HepG2 (cell line): ENCODE measurements around the gene FNDC3B. TPM values are rescaled to one million over a fixed set of nuclear protein-coding genes. Genes with fewer than 3 reads are reported as not detected.

Experiments
- ESRRA ChIP-seq: sonication (generic); formaldehyde crosslinking; IDR thresholded peaks from 2 replicates; pipeline ENCODE4 v1.5.1; 2020; ENCODE audit warnings: mild to moderate bottlenecking, low read depth, missing genetic modification reagents
- ETV5 ChIP-seq: IDR thresholded peaks from 2 replicates; pipeline ENCODE4 v1.6.1; 2018; ENCODE audit warnings: missing biosample characterization, missing genetic modification reagents, inconsistent platforms, borderline replicate concordance
- FOSL2 ChIP-seq: sonication (generic); formaldehyde crosslinking; IDR thresholded peaks from 2 replicates; pipeline ENCODE4 v1.4.0; 2020; ENCODE audit warnings: missing genetic modification reagents
- HNF1B ChIP-seq: sonication (generic); formaldehyde crosslinking; IDR thresholded peaks from 2 replicates; pipeline ENCODE4 v1.5.1; 2020; ENCODE audit warnings: mild to moderate bottlenecking, moderate library complexity, missing genetic modification reagents
- ISX ChIP-seq: sonication (generic); formaldehyde crosslinking; conservative IDR thresholded peaks from 2 replicates; pipeline ENCODE4 v1.5.0; 2020; ENCODE audit warnings: missing genetic modification reagents
- KDM5A ChIP-seq: fragments of 200-600 bp; sonication (generic); IDR thresholded peaks from 2 replicates; pipeline ENCODE4 v1.7.0; 2018; ENCODE audit warnings: antibody characterized with exemption, mild to moderate bottlenecking, low read length, borderline replicate concordance
- MAFK ChIP-seq, 2 experiments: IDR thresholded peaks in 1 of 2; conservative IDR thresholded peaks in 1 of 2; 2 replicates each; pipeline ENCODE4 v1.6.1; 2011; ENCODE audit warnings: improper control_type of control experiment in 2 of 2, low read length in 2 of 2
- MBD4 ChIP-seq: IDR thresholded peaks from 2 replicates; pipeline ENCODE4 v1.6.1; 2012; ENCODE audit warnings: low read length, inconsistent platforms, borderline replicate concordance
- PITX1 ChIP-seq: sonication (generic); formaldehyde crosslinking; IDR thresholded peaks from 2 replicates; pipeline ENCODE4 v1.5.1; 2020; ENCODE audit warnings: mild to moderate bottlenecking, missing genetic modification reagents
- POLR2G ChIP-seq: fragments of 200-400 bp; formaldehyde crosslinking; IDR thresholded peaks from 2 replicates; pipeline ENCODE4 v1.6.1; 2018; ENCODE audit warnings: mild to moderate bottlenecking, low read depth, low read length, moderate library complexity
- REXO4 ChIP-seq: sonication (generic); formaldehyde crosslinking; IDR thresholded peaks from 2 replicates; pipeline ENCODE4 v1.8.0; 2022; ENCODE audit warnings: missing genetic modification reagents, mild to moderate bottlenecking, borderline replicate concordance
- TBX2 ChIP-seq: sonication (generic); formaldehyde crosslinking; IDR thresholded peaks from 2 replicates; pipeline ENCODE4 v1.5.0; 2020; ENCODE audit warnings: missing genetic modification reagents, mild to moderate bottlenecking, borderline replicate concordance
- TCF7L2 ChIP-seq: IDR thresholded peaks from 2 replicates; pipeline ENCODE4 v1.6.1; 2011; ENCODE audit warnings: mild to moderate bottlenecking, low read depth, low read length, moderate library complexity
- ZKSCAN8 ChIP-seq: IDR thresholded peaks from 2 replicates; pipeline ENCODE4 v1.6.1; 2016; ENCODE audit warnings: borderline replicate concordance, missing genetic modification reagents, missing compliant biosample characterization
- ZNF224 ChIP-seq: sonication (generic); formaldehyde crosslinking; IDR thresholded peaks from 2 replicates; pipeline ENCODE4 v1.5.0; 2020; ENCODE audit warnings: mild to moderate bottlenecking, missing genetic modification reagents
- ZNF512 ChIP-seq: sonication (generic); formaldehyde crosslinking; IDR thresholded peaks from 2 replicates; pipeline ENCODE4 v1.4.0; 2020; ENCODE audit warnings: mild to moderate bottlenecking, missing genetic modification reagents
- ZNF749 ChIP-seq: sonication (generic); formaldehyde crosslinking; IDR thresholded peaks from 2 replicates; pipeline ENCODE4 v1.8.0; 2022; ENCODE audit warnings: mild to moderate bottlenecking, missing genetic modification reagents, moderate library complexity, borderline replicate concordance
- ZNF766 ChIP-seq: sonication (generic); formaldehyde crosslinking; IDR thresholded peaks from 2 replicates; pipeline ENCODE4 v1.5.0; 2020; ENCODE audit warnings: missing genetic modification reagents, borderline replicate concordance
- ZSCAN21 ChIP-seq: sonication (generic); formaldehyde crosslinking; IDR thresholded peaks from 2 replicates; pipeline ENCODE4 v1.8.0; 2022; ENCODE audit warnings: mild to moderate bottlenecking, missing genetic modification reagents, moderate library complexity, borderline replicate concordance
- ZSCAN29 ChIP-seq: sonication (generic); formaldehyde crosslinking; conservative IDR thresholded peaks from 2 replicates; pipeline ENCODE4 v1.4.0; 2020; ENCODE audit warnings: mild to moderate bottlenecking, missing genetic modification reagents
- polyA plus RNA-seq, 8 experiments: library from polyadenylated mRNA; depleted of rRNA in 3 of 8; stranded (reverse) in 7 of 8; unstranded in 1 of 8; fragments of >200 nt; fragmentation: Illumina TruSeq in 4 of 8; extraction: Trizol in 4 of 8; gene quantifications; 2 replicates each; pipeline versions ENCODE4 v1.2.1 to v1.2.3, GENCODE V29; 2011 to 2016; ENCODE audit warnings: low read depth in 4 of 8, missing spikeins in 1 of 8, mixed read lengths in 1 of 8; ENCODE audit not compliant: insufficient read depth in 1 of 8
- total RNA-seq, 5 experiments: library from RNA; depleted of rRNA; stranded (reverse); fragments of >200 nt; fragmentation: Illumina TruSeq; extraction: Trizol; gene quantifications; 2 replicates each; pipeline ENCODE4 v1.2.3, GENCODE V29; 2016; ENCODE audit warnings: low read depth in 1 of 5
- TF ChIP-seq, protein P1 (sequence below): sonication (generic); formaldehyde crosslinking; IDR thresholded peaks from 2 replicates; pipeline ENCODE4 v1.8.0; 2022; ENCODE audit warnings: mild to moderate bottlenecking, missing genetic modification reagents
- TF ChIP-seq, protein P2 (sequence below), 2 experiments: sonication (generic) in 1 of 2; formaldehyde crosslinking in 1 of 2; IDR thresholded peaks; 2 replicates each; pipeline versions ENCODE4 v1.4.0 to v1.6.1; 2018 to 2020; ENCODE audit warnings: missing genetic modification reagents in 2 of 2, borderline replicate concordance in 1 of 2, low read depth in 1 of 2, mild to moderate bottlenecking in 1 of 2, missing biosample characterization in 1 of 2

Gene FNDC3B
- total and polyA plus RNA-seq, 2 of the 13 experiments (the other 11 are each of a cell fraction or from before 2014, with no cell fraction given) = 74.8 to 103 TPM

DNA sequence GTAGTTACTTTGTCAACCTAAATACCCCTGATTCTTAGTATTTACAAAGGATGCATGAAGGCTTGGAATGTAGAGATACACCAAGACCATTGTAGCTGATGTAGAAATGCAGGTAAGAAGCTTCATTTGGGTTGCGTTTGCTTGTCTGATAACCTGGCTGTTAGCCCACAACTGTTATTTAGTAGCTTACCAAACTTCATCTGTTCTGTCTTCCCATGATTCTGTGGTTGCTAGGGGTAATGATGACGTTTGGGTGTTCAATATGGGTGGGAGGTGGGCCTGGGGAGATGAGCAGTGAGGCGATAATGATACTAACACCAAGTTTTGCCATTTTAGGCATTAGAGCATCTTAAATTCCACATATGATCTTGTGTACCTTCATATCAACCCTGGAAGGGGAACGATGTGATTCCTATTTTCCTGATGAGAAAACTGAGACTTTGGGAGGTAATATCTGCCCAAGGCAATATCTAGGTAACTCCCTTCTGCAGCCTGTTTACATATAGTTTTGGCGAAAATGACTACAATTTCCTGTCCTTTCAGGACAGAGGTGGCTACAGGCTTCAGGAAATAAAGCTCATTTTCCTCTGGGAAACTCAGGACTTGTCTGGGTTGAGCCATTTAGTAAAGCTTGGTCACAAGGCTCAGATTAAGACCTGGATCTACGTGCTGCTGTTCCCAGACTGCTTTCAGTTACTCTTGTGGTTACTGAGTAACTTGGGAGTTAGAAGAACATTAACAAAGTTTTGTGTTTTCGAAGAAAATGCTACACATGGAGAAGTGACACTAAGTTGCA is 26.8 kb downstream of the FNDC3B start (continued):
- peak; percentile 65; the same call in 1 of the 2 replicates for TF ChIP-seq ZKSCAN8 (CRISPR knock-in tag)
- TF ChIP-seq MBD4 = peak; percentile 9; the same call in 1 of the 2 replicates
- TF ChIP-seq ISX (CRISPR knock-in tag) = no peak
- TF ChIP-seq ZSCAN29 (CRISPR knock-in tag) = 0 out of 2 replicates have a peak, but pooled peaks have one; percentile 18
- no peak for TF ChIP-seq TBX2 (CRISPR knock-in tag)
- TF ChIP-seq HNF1B = peak; percentile 91
- TF ChIP-seq, protein P1, sequence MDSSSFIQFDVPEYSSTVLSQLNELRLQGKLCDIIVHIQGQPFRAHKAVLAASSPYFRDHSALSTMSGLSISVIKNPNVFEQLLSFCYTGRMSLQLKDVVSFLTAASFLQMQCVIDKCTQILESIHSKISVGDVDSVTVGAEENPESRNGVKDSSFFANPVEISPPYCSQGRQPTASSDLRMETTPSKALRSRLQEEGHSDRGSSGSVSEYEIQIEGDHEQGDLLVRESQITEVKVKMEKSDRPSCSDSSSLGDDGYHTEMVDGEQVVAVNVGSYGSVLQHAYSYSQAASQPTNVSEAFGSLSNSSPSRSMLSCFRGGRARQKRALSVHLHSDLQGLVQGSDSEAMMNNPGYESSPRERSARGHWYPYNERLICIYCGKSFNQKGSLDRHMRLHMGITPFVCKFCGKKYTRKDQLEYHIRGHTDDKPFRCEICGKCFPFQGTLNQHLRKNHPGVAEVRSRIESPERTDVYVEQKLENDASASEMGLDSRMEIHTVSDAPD (CRISPR knock-in tag) = peak; percentile 24; the same call in 1 of the 2 replicates
- no peak for TF ChIP-seq KDM5A
- TF ChIP-seq, protein P2, sequence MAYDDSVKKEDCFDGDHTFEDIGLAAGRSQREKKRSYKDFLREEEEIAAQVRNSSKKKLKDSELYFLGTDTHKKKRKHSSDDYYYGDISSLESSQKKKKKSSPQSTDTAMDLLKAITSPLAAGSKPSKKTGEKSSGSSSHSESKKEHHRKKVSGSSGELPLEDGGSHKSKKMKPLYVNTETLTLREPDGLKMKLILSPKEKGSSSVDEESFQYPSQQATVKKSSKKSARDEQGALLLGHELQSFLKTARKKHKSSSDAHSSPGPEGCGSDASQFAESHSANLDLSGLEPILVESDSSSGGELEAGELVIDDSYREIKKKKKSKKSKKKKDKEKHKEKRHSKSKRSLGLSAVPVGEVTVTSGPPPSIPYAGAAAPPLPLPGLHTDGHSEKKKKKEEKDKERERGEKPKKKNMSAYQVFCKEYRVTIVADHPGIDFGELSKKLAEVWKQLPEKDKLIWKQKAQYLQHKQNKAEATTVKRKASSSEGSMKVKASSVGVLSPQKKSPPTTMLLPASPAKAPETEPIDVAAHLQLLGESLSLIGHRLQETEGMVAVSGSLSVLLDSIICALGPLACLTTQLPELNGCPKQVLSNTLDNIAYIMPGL (CRISPR knock-in tag; IDR thresholded peaks at IDR 0.05; ENCODE audit: borderline replicate concordance in 1 of 2, low read depth in 1 of 2) = peak in 1 of 2 experiments; percentile 34; a peak in 1 of 4 replicates
- TF ChIP-seq ZNF512 (CRISPR knock-in tag) = no peak
- TF ChIP-seq FOSL2 (CRISPR knock-in tag) = 0 out of 2 replicates have a peak, but pooled peaks have one; percentile 28
- TF ChIP-seq ZSCAN21 (CRISPR knock-in tag) = no peak
- 0 out of 2 replicates have a peak, but pooled peaks have one; percentile 24 for TF ChIP-seq PITX1
- no peak for TF ChIP-seq ZNF224
- no peak for TF ChIP-seq ZNF766
- TF ChIP-seq MAFK (conservative IDR thresholded peaks at IDR 0.05 in 1 of 2, IDR thresholded peaks at IDR 0.05 in 1 of 2; ENCODE audit: low read length in 2 of 2) = peak in 1 of 2 experiments; percentile 74; a peak in 2 of 4 replicates
- TF ChIP-seq ESRRA (CRISPR knock-in tag) = no peak
- no peak for TF ChIP-seq REXO4 (CRISPR knock-in tag)
- no peak for TF ChIP-seq TCF7L2
- no peak for TF ChIP-seq ZNF749 (CRISPR knock-in tag)
- TF ChIP-seq POLR2G = peak; percentile 44
- peak; percentile 47; the same call in 1 of the 2 replicates for TF ChIP-seq ETV5
